WERI-Rb-1 (cell line): ENCODE data around the gene KLF1.
"Not testable (repeated sequence)": the region's sequence is repeated elsewhere in the genome, so short reads cannot be mapped to it uniquely, and the experiment has no call there.

ENCODE experiments used
- DNase-seq: peaks from one replicate; pipeline ENCODE4 v3.0.0-alpha.2; 2020
- H3K27ac ChIP-seq: fragments of 250-450 bp; sonication (Bioruptor Pico); 2 replicates; pipeline ENCODE4 v1.5.1; 2020; ENCODE audit warnings: mild to moderate bottlenecking, moderate library complexity
- H3K27me3 ChIP-seq: fragments of 250-450 bp; sonication (Bioruptor Pico); 2 replicates; pipeline ENCODE4 v1.5.1; 2021; ENCODE audit warnings: mild to moderate bottlenecking, low read depth, moderate library complexity; ENCODE audit not compliant: insufficient read depth, severe bottlenecking
- H3K36me3 ChIP-seq: fragments of 250-450 bp; sonication (Bioruptor Pico); 2 replicates; pipeline ENCODE4 v1.5.1; 2020; ENCODE audit warnings: mild to moderate bottlenecking, moderate library complexity
- H3K4me3 ChIP-seq: 2 replicates; pipeline ENCODE4 v1.5.1; 2011; ENCODE audit warnings: low read depth, mild to moderate bottlenecking, control low read depth, low read length
- H3K9me3 ChIP-seq: fragments of 250-450 bp; sonication (Bioruptor Pico); 2 replicates; pipeline ENCODE4 v1.5.1; 2021; ENCODE audit warnings: mild to moderate bottlenecking, moderate library complexity; ENCODE audit not compliant: severe bottlenecking
- TF ChIP-seq, protein P1 (sequence below): IDR thresholded peaks from 2 replicates; pipeline ENCODE4 v1.5.1; 2011; ENCODE audit warnings: low read depth, mild to moderate bottlenecking, control low read depth, inconsistent platforms, low read length

The KLF1 gene

GRCh38 chr19:12896460-12896859 lies 9.5 kb upstream of the KLF1 start:
- no peak for DNase-seq
- no peak overlapping the region for H3K27ac ChIP-seq
- TF ChIP-seq, protein P1, sequence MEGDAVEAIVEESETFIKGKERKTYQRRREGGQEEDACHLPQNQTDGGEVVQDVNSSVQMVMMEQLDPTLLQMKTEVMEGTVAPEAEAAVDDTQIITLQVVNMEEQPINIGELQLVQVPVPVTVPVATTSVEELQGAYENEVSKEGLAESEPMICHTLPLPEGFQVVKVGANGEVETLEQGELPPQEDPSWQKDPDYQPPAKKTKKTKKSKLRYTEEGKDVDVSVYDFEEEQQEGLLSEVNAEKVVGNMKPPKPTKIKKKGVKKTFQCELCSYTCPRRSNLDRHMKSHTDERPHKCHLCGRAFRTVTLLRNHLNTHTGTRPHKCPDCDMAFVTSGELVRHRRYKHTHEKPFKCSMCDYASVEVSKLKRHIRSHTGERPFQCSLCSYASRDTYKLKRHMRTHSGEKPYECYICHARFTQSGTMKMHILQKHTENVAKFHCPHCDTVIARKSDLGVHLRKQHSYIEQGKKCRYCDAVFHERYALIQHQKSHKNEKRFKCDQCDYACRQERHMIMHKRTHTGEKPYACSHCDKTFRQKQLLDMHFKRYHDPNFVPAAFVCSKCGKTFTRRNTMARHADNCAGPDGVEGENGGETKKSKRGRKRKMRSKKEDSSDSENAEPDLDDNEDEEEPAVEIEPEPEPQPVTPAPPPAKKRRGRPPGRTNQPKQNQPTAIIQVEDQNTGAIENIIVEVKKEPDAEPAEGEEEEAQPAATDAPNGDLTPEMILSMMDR = no peak
- no peak overlapping the region for H3K4me3 ChIP-seq
- no peaks in the 10 kb centered on the region for H3K27me3 ChIP-seq
- no peaks in the 10 kb centered on the region for H3K9me3 ChIP-seq
- H3K36me3 ChIP-seq = peaks cover 21% of the 10 kb centered on the region

DNA sequence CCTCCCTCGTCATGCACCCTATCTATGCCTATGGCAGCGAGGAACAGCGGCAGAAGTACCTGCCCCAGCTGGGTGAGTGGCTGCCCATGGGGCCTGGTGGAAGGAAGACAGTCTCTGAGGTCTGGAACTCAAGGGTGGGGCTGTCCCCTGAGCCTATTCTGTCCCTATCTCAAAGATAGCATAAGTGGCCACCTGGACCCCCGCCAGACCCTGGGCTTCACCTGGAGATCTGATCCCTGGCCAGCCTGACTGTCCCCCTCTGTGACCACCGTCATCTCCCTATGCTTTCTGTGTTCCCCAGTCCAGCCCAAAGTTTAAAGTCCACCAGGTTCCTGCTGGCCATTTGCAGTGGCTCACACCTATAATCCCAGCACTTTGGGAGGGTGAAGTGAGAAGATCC lies 6.6 kb upstream of the KLF1 start:
- no peak for DNase-seq
- no peaks in the 10 kb centered on the region for H3K27me3 ChIP-seq
- peaks cover 14% of the 10 kb centered on the region for H3K36me3 ChIP-seq
- H3K27ac ChIP-seq = no peak overlapping the region
- TF ChIP-seq, protein P1 = no peak
- no peaks in the 10 kb centered on the region for H3K9me3 ChIP-seq
- no peak overlapping the region for H3K4me3 ChIP-seq

DNA sequence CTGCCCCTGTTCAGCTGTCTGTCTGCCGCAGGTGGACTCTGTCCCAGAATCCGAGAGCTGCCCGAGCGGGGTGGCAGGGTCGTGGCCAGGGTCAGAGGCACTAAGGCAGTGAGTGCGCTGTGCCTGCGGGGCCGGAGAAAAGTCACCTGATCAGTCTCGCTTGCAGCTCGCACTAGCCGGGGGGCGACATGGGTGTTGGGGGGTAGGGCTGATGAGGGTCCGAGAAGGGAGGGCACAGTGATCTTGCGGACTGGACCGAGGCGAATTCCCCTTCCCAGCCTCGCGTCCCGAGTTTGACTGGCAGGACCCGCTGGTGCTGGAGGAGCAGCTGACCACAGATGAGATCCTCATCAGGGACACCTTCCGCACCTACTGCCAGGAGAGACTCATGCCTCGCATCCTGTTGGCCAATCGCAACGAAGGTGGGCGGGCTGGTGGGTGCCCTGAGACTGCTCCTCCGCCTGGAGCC lies 4.6 kb upstream of the KLF1 start:
- TF ChIP-seq, protein P1 = no peak
- Histone ChIP-seq H3K4me3 (peak overlapping the region; percentile 57), H3K9me3 (no peaks in the 10 kb centered on the region), H3K27me3 (no peaks in the 10 kb centered on the region), H3K27ac (peak overlapping the region; percentile 35), H3K36me3 (peaks cover 14% of the 10 kb centered on the region)
- DNase-seq = no peak

DNA sequence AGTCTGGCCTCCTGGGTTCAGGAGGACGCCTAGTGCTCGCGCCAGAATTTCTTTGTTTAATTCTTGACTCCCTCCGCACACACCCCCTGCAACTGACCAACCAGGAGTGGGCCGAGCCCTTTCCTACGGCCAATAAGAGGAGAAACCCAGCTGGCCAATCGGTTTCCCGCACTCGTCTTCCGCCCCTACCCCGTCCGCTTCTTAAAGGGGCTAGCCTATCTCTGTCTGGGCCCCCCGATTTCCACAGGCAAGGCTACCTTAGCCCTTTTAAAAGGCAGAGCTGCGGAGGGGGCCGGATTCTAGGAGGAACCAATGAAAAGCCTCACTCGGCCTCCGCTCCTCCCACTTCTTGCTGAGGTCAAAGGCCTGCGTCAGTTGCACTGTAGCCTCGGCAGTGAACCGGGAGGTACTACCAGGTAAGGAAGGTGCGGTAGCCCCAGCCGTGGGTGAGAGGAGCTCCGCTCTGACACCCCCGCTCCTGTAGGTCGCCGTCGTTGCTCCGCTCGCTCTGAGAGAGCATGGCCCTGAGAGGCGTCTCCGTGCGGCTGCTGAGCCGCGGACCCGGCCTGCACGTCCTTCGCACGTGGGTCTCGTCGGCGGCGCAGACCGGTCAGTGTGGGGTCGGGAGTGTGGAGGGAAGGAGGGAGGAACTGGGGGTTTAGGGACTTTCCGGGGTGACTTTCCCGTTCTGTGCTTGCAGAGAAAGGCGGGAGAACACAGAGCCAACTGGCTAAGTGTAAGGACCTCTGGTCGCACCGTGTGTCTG lies 4.0 kb upstream of the KLF1 start, which contains the start of gene GCDH:
GCDH (plus strand) TSS at position 374 of the 766 bp plus-strand sequence; CDS start at position 519, 145 bp downstream.
- Histone ChIP-seq H3K9me3 (no peaks in the 10 kb centered on the region), H3K4me3 (peak within 1 kb of the TSS; percentile 57), H3K27ac (peak within 1 kb of the TSS; percentile 87), H3K36me3 (peaks cover 14% of the 10 kb centered on the region), H3K27me3 (no peaks in the 10 kb centered on the region)
- peak; percentile 98 for DNase-seq
- TF ChIP-seq, protein P1 = no peak

DNA sequence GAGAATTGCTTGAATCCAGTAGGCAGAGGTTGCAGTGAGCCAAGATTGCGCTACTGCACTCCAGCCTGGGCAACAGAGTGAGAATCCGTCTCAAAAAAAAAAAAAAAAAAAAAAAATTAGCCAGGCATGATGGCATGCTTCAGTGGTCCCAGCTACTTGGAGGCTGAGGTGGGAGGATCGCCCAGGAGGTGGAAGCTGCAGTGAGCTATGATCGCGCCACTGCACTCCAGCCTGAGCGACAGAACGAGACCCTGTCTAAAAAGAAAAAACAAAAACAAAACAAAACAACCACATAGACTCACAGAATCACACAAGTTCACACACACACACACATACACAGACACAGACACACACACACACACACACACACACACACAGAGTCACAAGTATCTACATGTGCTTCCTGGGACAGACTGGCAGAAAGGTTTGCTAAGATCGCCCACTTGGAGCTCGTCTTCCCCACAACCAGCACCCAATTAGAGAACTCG lies 3.3 kb upstream of the KLF1 start:
- H3K9me3 ChIP-seq, H3K27me3 ChIP-seq, DNase-seq: not testable (repeated sequence)
- Histone ChIP-seq H3K27ac (peak overlapping the region; percentile 87), H3K4me3 (peak overlapping the region; percentile 57), H3K36me3 (peaks cover 14% of the 10 kb centered on the region)

- no peak for DNase-seq
- Histone ChIP-seq H3K27ac (no peak overlapping the region), H3K36me3 (peaks cover under 1% of the 10 kb centered on the region; the same call in 1 of the 2 replicates), H3K4me3 (no peak overlapping the region), H3K27me3 (no peaks in the 10 kb centered on the region), H3K9me3 (peaks cover 6% of the 10 kb centered on the region)
- TF ChIP-seq, protein P1 = no peak
Measured at GRCh38 chr19:12888006-12888603, 1.1 kb upstream of the KLF1 start.
